Neural crest cell (in vitro differentiated cells): ENCODE measurements around the gene OR6C74. TPM values are rescaled to one million over a fixed set of nuclear protein-coding genes. Genes with fewer than 3 reads are reported as not detected.
A peak's percentile ranks its signal among the peaks of the same experiment; 100 is the strongest.

ENCODE experiments used
- DNase-seq: peaks from one replicate; pipeline ENCODE4 v3.0.0; 2021; ENCODE audit warnings: low read depth, mixed read lengths, low spot score
- H3K27ac Mint-ChIP-seq: one replicate; pipeline ENCODE4 v1.8.0; 2021; ENCODE audit warnings: mild to moderate bottlenecking, mixed read lengths; ENCODE audit not compliant: unreplicated experiment
- H3K27me3 Mint-ChIP-seq: 2 replicates; pipeline ENCODE4 v1.8.0; 2021; ENCODE audit warnings: low read depth, mild to moderate bottlenecking, mixed read lengths
- H3K36me3 Mint-ChIP-seq: 2 replicates; pipeline ENCODE4 v1.8.0; 2021; ENCODE audit warnings: low read depth, mild to moderate bottlenecking, mixed read lengths
- H3K4me1 Mint-ChIP-seq: 2 replicates; pipeline ENCODE4 v1.8.0; 2021; ENCODE audit warnings: mixed read lengths
- H3K4me3 Mint-ChIP-seq: one replicate; pipeline ENCODE4 v1.8.0; 2021; ENCODE audit warnings: mild to moderate bottlenecking, mixed read lengths
- H3K9me3 Mint-ChIP-seq: 2 replicates; pipeline ENCODE4 v1.8.0; 2021; ENCODE audit warnings: mixed read lengths
- CTCF ChIP-seq: fragments of 200-600 bp; sonication (generic); conservative IDR thresholded peaks from 2 replicates; pipeline ENCODE4 v1.5.0; 2021; ENCODE audit warnings: antibody characterized with exemption, mild to moderate bottlenecking
- long read RNA-seq: library from polyadenylated mRNA; unstranded; transcript quantifications from one replicate; pipeline ENCODE4 v2.0.0, GENCODE V29; 2020
- total RNA-seq: library from RNA; stranded (reverse); gene quantifications from 2 replicates; pipeline ENCODE4 v1.2.1, GENCODE V29; 2021

OR6C74 gene
- not detected in 2 replicates for total RNA-seq
- long read RNA-seq = 0 reads

GRCh38 chr12:55244309-55244708 is at the start of gene OR6C74:
Gene OR6C74, plus strand, starts transcription at chr12:55244609. Its CDS starts 2,679 bp downstream, at chr12:55247288.
- no peak for TF ChIP-seq CTCF
- peaks cover 14% of the 10 kb centered on the region for H3K9me3 Mint-ChIP-seq
- H3K36me3 Mint-ChIP-seq = no peaks in the 10 kb centered on the region
- no peak for DNase-seq
- H3K4me3 Mint-ChIP-seq = no peak within 1 kb of the TSS
- H3K27me3 Mint-ChIP-seq = no peaks in the 10 kb centered on the region
- H3K4me1 Mint-ChIP-seq = peaks cover 10% of the 10 kb centered on the region
- no peak within 1 kb of the TSS for H3K27ac Mint-ChIP-seq

GRCh38 chr12:55220725-55221124 is 23.7 kb upstream of the OR6C74 start, which contains the start of gene OR10A7:
Gene OR10A7, plus strand, starts transcription at chr12:55221025. Its CDS starts 0 bp downstream, at chr12:55221025.
- Mint-ChIP-seq H3K36me3 (no peaks in the 10 kb centered on the region), H3K4me1 (no peaks in the 10 kb centered on the region), H3K27me3 (no peaks in the 10 kb centered on the region), H3K4me3 (no peak within 1 kb of the TSS), H3K27ac (no peak within 1 kb of the TSS), H3K9me3 (peaks cover 3% of the 10 kb centered on the region)
- no peak for TF ChIP-seq CTCF
- no peak for DNase-seq

GRCh38 chr12:55226523-55226922 is 17.9 kb upstream of the OR6C74 start:
- H3K4me1 Mint-ChIP-seq = no peaks in the 10 kb centered on the region
- TF ChIP-seq CTCF = no peak
- H3K9me3 Mint-ChIP-seq = no peaks in the 10 kb centered on the region
- no peaks in the 10 kb centered on the region for H3K27me3 Mint-ChIP-seq
- no peak overlapping the region for H3K4me3 Mint-ChIP-seq
- DNase-seq = no peak
- H3K36me3 Mint-ChIP-seq = no peaks in the 10 kb centered on the region
- H3K27ac Mint-ChIP-seq = no peak overlapping the region

- Mint-ChIP-seq H3K9me3 (no peaks in the 10 kb centered on the region), H3K4me3 (no peak overlapping the region), H3K36me3 (no peaks in the 10 kb centered on the region), H3K27me3 (no peaks in the 10 kb centered on the region), H3K27ac (no peak overlapping the region), H3K4me1 (no peaks in the 10 kb centered on the region)
- no peak for DNase-seq
- no peak for TF ChIP-seq CTCF
Observed at GRCh38 chr12:55227643-55228042, 16.8 kb upstream of the OR6C74 start.

GRCh38 chr12:55246159-55246558 is 1.8 kb downstream of the OR6C74 start:
- DNase-seq = no peak
- Mint-ChIP-seq H3K4me3 (no peak overlapping the region), H3K4me1 (peaks cover 10% of the 10 kb centered on the region), H3K36me3 (no peaks in the 10 kb centered on the region), H3K27ac (peak overlapping the region; percentile 84), H3K27me3 (no peaks in the 10 kb centered on the region), H3K9me3 (peaks cover 12% of the 10 kb centered on the region)
- TF ChIP-seq CTCF = no peak

GRCh38 chr12:55250944-55251343 is 6.5 kb downstream of the OR6C74 start:
- Mint-ChIP-seq H3K36me3 (no peaks in the 10 kb centered on the region), H3K27me3 (no peaks in the 10 kb centered on the region), H3K9me3 (no peaks in the 10 kb centered on the region), H3K4me1 (peaks cover 8% of the 10 kb centered on the region), H3K4me3 (no peak overlapping the region), H3K27ac (no peak overlapping the region)
- no peak for DNase-seq
- TF ChIP-seq CTCF = no peak
